Suprapubic skin (tissue), 4 donors: ENCODE data around the gene SMYD3.

Experiments used
- CTCF ChIP-seq, 2 donors: fragments of 200-600 bp in 1 of 2; fragments of 450-650 bp in 1 of 2; sonication (generic) in 1 of 2; IDR thresholded peaks; one replicate each; pipeline ENCODE4 v1.5.1; 2016 to 2019; ENCODE audit warnings: antibody characterized with exemption in 2 of 2, mild to moderate bottlenecking in 1 of 2, moderate library complexity in 1 of 2
- EP300 ChIP-seq: sonication (generic); formaldehyde crosslinking; IDR thresholded peaks from one replicate; pipeline ENCODE4 v1.6.1; 2017; ENCODE audit warnings: antibody characterized with exemption
- POLR2A ChIP-seq, 2 donors: fragments of 450-650 bp; IDR thresholded peaks; one replicate each; pipeline ENCODE4 v1.6.1; 2017; ENCODE audit warnings: antibody characterized with exemption in 2 of 2, mild to moderate bottlenecking in 2 of 2, moderate library complexity in 2 of 2
- POLR2AphosphoS5 ChIP-seq, 3 donors: sonication (generic); formaldehyde crosslinking; IDR thresholded peaks; one replicate each; pipeline ENCODE4 v1.6.1; 2017; ENCODE audit warnings: antibody characterized with exemption in 3 of 3

GRCh38 chr1:246513041-246513440 lies 6.0 kb upstream of the SMYD3 start:
- TF ChIP-seq CTCF (IDR thresholded peaks at IDR 0.05) (no peak), POLR2AphosphoS5 (IDR thresholded peaks at IDR 0.05) (no peak), POLR2A (IDR thresholded peaks at IDR 0.05) (no peak), EP300 (no peak)
